Measurements from ENCODE around the gene RDH12. TPM values are rescaled to one million over a fixed set of nuclear protein-coding genes. Genes with fewer than 3 reads are reported as not detected.

The RDH12 gene
- total and polyA plus RNA-seq, 2 experiments from 2014 or later: not detected

DNA sequence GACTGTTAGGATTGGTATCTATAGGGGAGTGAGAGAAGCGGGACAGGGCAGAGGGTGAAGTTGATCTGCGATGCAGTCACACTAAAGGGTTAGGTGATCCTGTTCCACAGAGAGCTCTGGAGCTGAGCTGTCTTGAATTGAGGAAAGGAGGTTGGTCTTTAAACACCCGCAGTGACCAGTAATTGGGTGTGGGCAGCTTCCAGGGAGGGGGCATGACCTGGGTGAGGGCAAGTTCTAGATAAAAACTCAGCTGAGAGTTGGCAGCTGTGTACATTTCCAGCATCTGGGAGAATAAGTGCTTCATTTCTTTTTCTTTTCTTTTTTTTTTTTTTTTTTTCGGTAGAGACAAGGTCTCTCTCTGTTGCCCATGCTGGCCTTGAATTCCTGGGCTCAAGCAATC is 35.1 kb downstream of the RDH12 start:
- WGBS, 2 experiments (ENCODE audit: low coverage in 1 of 2, low lambda C conversion rate in 2 of 2, missing lambda C conversion rate in 2 of 2): 83 to 86% methylated on average over 4 of the region's 4 CpGs
- Histone ChIP-seq H3K79me2 (ENCODE audit: insufficient read depth) (no peaks in the 10 kb centered on the region), H3K9me3 (ENCODE audit: low read depth) (no peaks in the 10 kb centered on the region), H3K4me1 (ENCODE audit: insufficient read depth) (peaks cover 10% of the 10 kb centered on the region), H3K4me3 (no peak overlapping the region), H3K9ac (no peak overlapping the region), H3K36me3 (ENCODE audit: low read depth) (no peaks in the 10 kb centered on the region), H3K27ac (no peak overlapping the region), H3K9me2 (ENCODE audit: insufficient read depth) (no peaks in the 10 kb centered on the region), H3K4me2 (ENCODE audit: unreplicated experiment) (no peak overlapping the region), H2AFZ (no peak overlapping the region), H3K27me3 (replicated peaks; ENCODE audit: insufficient read depth) (no peaks in the 10 kb centered on the region; the same call in 1 of the 2 replicates), H3F3A (ENCODE audit: insufficient read depth) (peaks cover 14% of the 10 kb centered on the region), H4K20me1 (ENCODE audit: insufficient read depth) (no peaks in the 10 kb centered on the region)
- DNase-seq: no peak
- in situ Hi-C loops (cut with MboI): no loop called here
- TF ChIP-seq EZH2 (IDR thresholded peaks at IDR 0.05; ENCODE audit: insufficient read depth, poor library complexity, severe bottlenecking) (no peak), EZH2phosphoT487 (IDR thresholded peaks at IDR 0.05; ENCODE audit: insufficient read depth, low read depth) (no peak)

DNA sequence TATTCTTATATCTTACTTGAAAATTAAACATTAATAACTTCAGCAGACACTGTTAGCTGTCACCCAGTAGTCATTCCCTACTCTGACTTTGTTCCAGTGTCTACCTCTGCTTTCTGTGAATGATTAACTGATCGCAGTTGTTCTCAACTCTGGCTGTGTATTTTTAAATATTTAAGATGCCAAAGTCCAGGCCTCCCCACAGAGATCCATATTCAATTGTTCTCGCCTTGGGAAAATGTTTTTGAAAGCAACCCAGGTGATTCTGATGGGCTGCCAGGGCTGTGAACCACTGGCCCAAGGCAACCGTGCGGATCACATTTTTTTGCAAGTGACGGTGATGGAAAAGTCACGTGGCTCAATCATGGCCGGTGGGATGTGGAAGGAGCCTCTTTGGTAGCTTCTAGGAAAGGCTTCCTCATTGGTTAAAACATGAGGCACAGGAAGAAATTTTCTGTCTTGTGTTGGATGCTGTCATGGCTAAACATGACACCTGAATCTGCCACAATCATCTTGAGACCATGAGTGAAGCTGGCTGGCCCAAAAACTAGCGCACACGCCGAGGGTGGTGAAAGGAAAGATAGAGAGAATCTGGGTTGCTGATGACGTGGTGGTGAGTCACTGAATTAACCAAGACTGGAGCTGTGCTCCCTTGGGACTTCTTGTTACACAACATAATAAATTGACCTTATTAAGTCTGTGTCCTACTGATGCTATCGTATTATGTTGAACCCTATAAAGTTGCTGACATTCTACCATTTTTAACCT is 37.2 kb downstream of the RDH12 start:
- in situ Hi-C loops (cut with MboI): no loop called here
- WGBS, 2 experiments (ENCODE audit: low coverage in 1 of 2, low lambda C conversion rate in 2 of 2, missing lambda C conversion rate in 2 of 2): 49% methylated on average over 12 of the region's 12 CpGs

DNA sequence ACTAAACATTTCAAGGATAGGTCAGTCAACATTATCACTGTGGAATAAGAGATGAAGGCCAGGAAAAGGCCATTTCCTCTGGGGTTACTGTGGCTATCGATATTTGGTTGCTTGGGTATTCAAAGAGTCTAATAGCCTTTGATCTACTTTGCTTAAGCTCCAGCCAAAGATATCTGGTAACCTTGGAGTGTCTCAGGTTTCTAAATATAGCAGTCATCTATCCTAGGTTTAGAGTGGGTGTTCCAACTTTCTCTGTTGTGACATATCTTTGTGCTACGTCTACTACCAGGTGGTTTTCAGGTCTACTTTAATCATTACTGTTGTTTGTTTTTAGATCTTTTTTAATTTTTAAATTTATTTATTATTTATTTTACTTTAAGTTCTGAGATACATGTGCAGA is 42.4 kb downstream of the RDH12 start:
- DNase-seq: no peak
- no peaks in the 10 kb centered on the region for H3K79me2 ChIP-seq (ENCODE audit: insufficient read depth)
- H2AFZ ChIP-seq: no peak overlapping the region
- H3K9me3 ChIP-seq (ENCODE audit: low read depth): no peaks in the 10 kb centered on the region
- H3K9me2 ChIP-seq (ENCODE audit: insufficient read depth): no peaks in the 10 kb centered on the region
- H3K9ac ChIP-seq: no peak overlapping the region
- H3K27me3 ChIP-seq (replicated peaks; ENCODE audit: insufficient read depth): no peaks in the 10 kb centered on the region; the same call in 1 of the 2 replicates
- no peaks in the 10 kb centered on the region for H4K20me1 ChIP-seq (ENCODE audit: insufficient read depth)
- TF ChIP-seq EZH2phosphoT487 (IDR thresholded peaks at IDR 0.05; ENCODE audit: insufficient read depth, low read depth) (no peak), EZH2 (IDR thresholded peaks at IDR 0.05; ENCODE audit: insufficient read depth, poor library complexity, severe bottlenecking) (no peak)
- H3K36me3 ChIP-seq (ENCODE audit: low read depth): 0 out of 2 replicates have a peak, but pooled peaks cover 3% of the 10 kb centered on the region
- no peak overlapping the region for H3K4me2 ChIP-seq (ENCODE audit: unreplicated experiment)
- in situ Hi-C loops (cut with MboI): no loop called here
- no peak overlapping the region for H3K27ac ChIP-seq
- 76 to 79% methylated on average over 2 of the region's 2 CpGs for WGBS, 2 experiments (ENCODE audit: low coverage in 1 of 2, low lambda C conversion rate in 2 of 2, missing lambda C conversion rate in 2 of 2)
- no peak overlapping the region for H3K4me3 ChIP-seq
- H3F3A ChIP-seq (ENCODE audit: insufficient read depth): peaks cover 8% of the 10 kb centered on the region
- H3K4me1 ChIP-seq (ENCODE audit: insufficient read depth): peaks cover 4% of the 10 kb centered on the region

More for the DNA sequence above, 37.2 kb downstream of the RDH12 start:
- peak; percentile 98 for DNase-seq
- Histone ChIP-seq H3K4me3 (no peak overlapping the region), H3K4me2 (ENCODE audit: unreplicated experiment) (peak overlapping the region; percentile 7), H3F3A (ENCODE audit: insufficient read depth) (peaks cover 14% of the 10 kb centered on the region), H3K4me1 (ENCODE audit: insufficient read depth) (peaks cover 10% of the 10 kb centered on the region), H3K27me3 (replicated peaks; ENCODE audit: insufficient read depth) (no peaks in the 10 kb centered on the region; the same call in 1 of the 2 replicates), H2AFZ (no peak overlapping the region), H3K9me2 (ENCODE audit: insufficient read depth) (no peaks in the 10 kb centered on the region), H3K79me2 (ENCODE audit: insufficient read depth) (no peaks in the 10 kb centered on the region), H4K20me1 (ENCODE audit: insufficient read depth) (no peaks in the 10 kb centered on the region), H3K9me3 (ENCODE audit: low read depth) (no peaks in the 10 kb centered on the region), H3K27ac (peak overlapping the region; percentile 29), H3K9ac (no peak overlapping the region), H3K36me3 (ENCODE audit: low read depth) (no peaks in the 10 kb centered on the region)
- TF ChIP-seq EZH2 (IDR thresholded peaks at IDR 0.05; ENCODE audit: insufficient read depth, poor library complexity, severe bottlenecking) (no peak), EZH2phosphoT487 (IDR thresholded peaks at IDR 0.05; ENCODE audit: insufficient read depth, low read depth) (peak; percentile 59; the same call in 1 of the 2 replicates)

DNA sequence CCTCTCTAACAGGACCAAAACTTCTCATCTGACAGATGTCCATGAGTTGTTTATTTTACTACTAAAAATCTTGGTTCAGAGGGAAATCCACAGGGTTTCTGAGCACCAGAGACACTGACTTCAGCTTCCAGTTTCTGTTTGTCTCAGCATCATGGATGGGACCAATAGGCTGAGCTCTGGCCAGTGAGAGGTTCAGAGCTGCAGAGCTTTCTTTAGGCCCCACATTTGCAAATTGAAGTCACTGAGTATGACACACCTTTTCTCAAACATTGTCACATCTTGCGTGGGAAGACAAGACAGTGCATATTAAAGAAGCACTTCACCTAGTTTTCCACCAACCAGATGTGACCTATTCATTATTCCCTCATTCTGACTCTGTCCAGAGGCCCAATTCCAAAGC is 45.2 kb downstream of the RDH12 start:
- H4K20me1 ChIP-seq (ENCODE audit: insufficient read depth): no peaks in the 10 kb centered on the region
- H3K4me3 ChIP-seq: no peak overlapping the region
- no peaks in the 10 kb centered on the region for H3K4me1 ChIP-seq (ENCODE audit: insufficient read depth)
- TF ChIP-seq EZH2phosphoT487 (IDR thresholded peaks at IDR 0.05; ENCODE audit: insufficient read depth, low read depth) (no peak), EZH2 (IDR thresholded peaks at IDR 0.05; ENCODE audit: insufficient read depth, poor library complexity, severe bottlenecking) (no peak)
- H3K9me2 ChIP-seq (ENCODE audit: insufficient read depth): no peaks in the 10 kb centered on the region
- no peaks in the 10 kb centered on the region for H3F3A ChIP-seq (ENCODE audit: insufficient read depth)
- H3K27me3 ChIP-seq (replicated peaks; ENCODE audit: insufficient read depth): no peaks in the 10 kb centered on the region; the same call in 1 of the 2 replicates
- no peak for DNase-seq
- H3K4me2 ChIP-seq (ENCODE audit: unreplicated experiment): no peak overlapping the region
- no peak overlapping the region for H3K27ac ChIP-seq
- H3K9me3 ChIP-seq (ENCODE audit: low read depth): no peaks in the 10 kb centered on the region
- in situ Hi-C loops (cut with MboI): no loop called here
- H3K36me3 ChIP-seq (ENCODE audit: low read depth): peaks cover 12% of the 10 kb centered on the region; the same call in 1 of the 2 replicates
- H2AFZ ChIP-seq: no peak overlapping the region
- WGBS, 2 experiments (ENCODE audit: low coverage in 1 of 2, low lambda C conversion rate in 2 of 2, missing lambda C conversion rate in 2 of 2): 92 to 100% methylated on average over 1 of the region's 1 CpG
- no peak overlapping the region for H3K9ac ChIP-seq
- no peaks in the 10 kb centered on the region for H3K79me2 ChIP-seq (ENCODE audit: insufficient read depth)
